Liver (tissue), 9 donors: ENCODE data around the gene ARFGAP1. TPM values are rescaled to one million over a fixed set of nuclear protein-coding genes. Genes with fewer than 3 reads are reported as not detected.
"Not testable (repeated sequence)": the region's sequence is repeated elsewhere in the genome, so short reads cannot be mapped to it uniquely, and the experiment has no call there.

ENCODE experiments used
- DNase-seq: peaks from one replicate; pipeline ENCODE4 v3.0.0-alpha.2; 2017; ENCODE audit warnings: low spot score
- H3K27ac ChIP-seq, 2 donors: one replicate each; pipeline ENCODE4 v1.7.0; 2013; ENCODE audit warnings: inconsistent platforms in 2 of 2, low read length in 2 of 2, control low read depth in 1 of 2, low read depth in 1 of 2, mild to moderate bottlenecking in 1 of 2
- H3K27me3 ChIP-seq, 4 donors: one replicate each; pipeline versions ENCODE4 v1.6.1 to v1.7.0; 2013; ENCODE audit warnings: low read length in 3 of 4, inconsistent platforms in 1 of 4, mild to moderate bottlenecking in 1 of 4, moderate library complexity in 1 of 4; ENCODE audit not compliant: control insufficient read depth in 4 of 4, insufficient read depth in 4 of 4
- H3K36me3 ChIP-seq, 4 donors: one replicate each; pipeline versions ENCODE4 v1.6.1 to v1.7.0; 2013; ENCODE audit warnings: low read length in 3 of 4, mild to moderate bottlenecking in 3 of 4, low read depth in 1 of 4, moderate library complexity in 1 of 4; ENCODE audit not compliant: control insufficient read depth in 4 of 4, insufficient read depth in 3 of 4
- H3K4me1 ChIP-seq, 4 donors: one replicate each; pipeline versions ENCODE4 v1.6.1 to v1.7.0; 2013; ENCODE audit warnings: low read length in 3 of 4, mild to moderate bottlenecking in 3 of 4, moderate library complexity in 1 of 4; ENCODE audit not compliant: control insufficient read depth in 4 of 4, insufficient read depth in 4 of 4
- H3K4me3 ChIP-seq, 3 donors: one replicate each; pipeline versions ENCODE4 v1.6.1 to v1.7.0; 2013; ENCODE audit warnings: low read length in 3 of 3, control low read depth in 1 of 3, low read depth in 1 of 3, mild to moderate bottlenecking in 1 of 3
- H3K9ac ChIP-seq, 2 donors: one replicate each; pipeline ENCODE4 v1.7.0; 2013; ENCODE audit warnings: low read length in 2 of 2, mild to moderate bottlenecking in 2 of 2, moderate library complexity in 2 of 2, control low read depth in 1 of 2, low read depth in 1 of 2
- H3K9me3 ChIP-seq, 4 donors: one replicate each; pipeline versions ENCODE4 v1.6.1 to v1.7.0; 2013; ENCODE audit warnings: low read length in 3 of 4; ENCODE audit not compliant: control insufficient read depth in 4 of 4
- HNF4G ChIP-seq: IDR thresholded peaks from 2 replicates; pipeline ENCODE4 v1.6.1; 2016; ENCODE audit warnings: antibody characterized with exemption
- NR2F2 ChIP-seq: IDR thresholded peaks from 2 replicates; pipeline ENCODE4 v1.6.1; 2016; ENCODE audit warnings: antibody characterized with exemption
- RAD21 ChIP-seq, 2 donors: IDR thresholded peaks; 2 replicates each; pipeline ENCODE4 v1.6.1; 2016; ENCODE audit warnings: antibody characterized with exemption in 2 of 2, mild to moderate bottlenecking in 2 of 2
- YY1 ChIP-seq: IDR thresholded peaks from 2 replicates; pipeline ENCODE4 v1.6.1; 2016; ENCODE audit warnings: antibody characterized with exemption, mild to moderate bottlenecking
- WGBS: extraction: QIAGEN DNeasy Blood & Tissue Kit; methylation state at CpG from one replicate; pipeline ENCODE4 v1.1.7; 2013; 5-methylcytosine and 5-hydroxymethylcytosine counted together
- polyA plus RNA-seq, 2 donors: library from polyadenylated mRNA; stranded (reverse) in 1 of 2; unstranded in 1 of 2; fragments of 200-250 nt in 1 of 2; fragments of >200 nt in 1 of 2; fragmentation: Nextera tagmentation in 1 of 2; extraction: Ambion mirVana in 1 of 2; gene quantifications; one replicate each; pipeline versions ENCODE4 v1.2.1 to v1.2.3, GENCODE V29; 2013 to 2015
- total RNA-seq, 2 donors: library from RNA; depleted of rRNA; stranded (reverse); fragments of >200 nt; gene quantifications; one replicate each; pipeline ENCODE4 v1.2.3, GENCODE V29; 2014
- TF ChIP-seq, protein P1 (sequence below): IDR thresholded peaks from 2 replicates; pipeline ENCODE4 v1.6.1; 2016; ENCODE audit warnings: antibody characterized with exemption
- TF ChIP-seq, protein P2 (sequence below): fragments of 150-350 bp; IDR thresholded peaks from 2 replicates; pipeline ENCODE4 v1.5.1; 2017; ENCODE audit warnings: improper control_type of control experiment, low read depth, low read length; ENCODE audit not compliant: missing input control
- donor health status: healthy.
- donor health status: healthy.
- donor health status: healthy.
- donor health status: healthy.
- donor health status: healthy.

The ARFGAP1 gene
- total and polyA plus RNA-seq, 4 donors, result 11.2 to 29.7 (median 21.8) TPM

DNA sequence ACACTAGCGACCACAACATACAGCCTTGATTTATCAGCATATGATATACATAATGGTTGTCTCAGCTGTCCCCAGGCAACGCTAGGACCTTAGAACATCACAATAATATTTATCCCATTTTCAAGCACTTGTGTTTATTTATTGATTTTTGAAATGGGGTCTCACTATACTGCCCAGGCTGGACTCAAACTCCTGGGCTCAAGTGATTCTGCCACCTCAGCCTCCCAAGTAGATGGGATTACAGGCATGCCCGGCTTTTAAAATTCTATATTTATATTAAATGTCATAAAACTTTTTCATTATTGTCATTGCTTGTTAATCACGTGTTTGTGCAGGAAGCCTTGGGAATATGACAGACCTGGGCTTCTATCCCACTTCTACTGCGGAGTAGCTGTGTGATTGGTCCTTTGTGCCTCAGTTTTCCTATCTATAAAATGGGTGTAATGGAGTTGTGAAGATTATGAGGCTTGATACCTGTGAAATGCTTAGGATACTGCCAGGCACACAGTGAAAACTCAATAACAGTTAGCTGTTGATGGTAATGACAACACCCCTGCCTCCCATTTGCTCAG lies 30.6 kb downstream of the ARFGAP1 start:
- Histone ChIP-seq H3K4me3 (no peak overlapping the region), H3K36me3 (no peaks in the 10 kb centered on the region), H3K4me1 (no peaks in the 10 kb centered on the region), H3K27me3 (peaks cover 0 to 8% (median 1%) of the 10 kb centered on the region in 4 donors), H3K27ac (no peak overlapping the region), H3K9ac (no peak overlapping the region), H3K9me3 (no peaks in the 10 kb centered on the region)
- no peak for DNase-seq
- TF ChIP-seq HNF4G, result no peak
- no peak for TF ChIP-seq YY1
- TF ChIP-seq RAD21 (IDR thresholded peaks at IDR 0.05), result no peak
- 67% methylated on average over 5 of the region's 5 CpGs for WGBS

DNA sequence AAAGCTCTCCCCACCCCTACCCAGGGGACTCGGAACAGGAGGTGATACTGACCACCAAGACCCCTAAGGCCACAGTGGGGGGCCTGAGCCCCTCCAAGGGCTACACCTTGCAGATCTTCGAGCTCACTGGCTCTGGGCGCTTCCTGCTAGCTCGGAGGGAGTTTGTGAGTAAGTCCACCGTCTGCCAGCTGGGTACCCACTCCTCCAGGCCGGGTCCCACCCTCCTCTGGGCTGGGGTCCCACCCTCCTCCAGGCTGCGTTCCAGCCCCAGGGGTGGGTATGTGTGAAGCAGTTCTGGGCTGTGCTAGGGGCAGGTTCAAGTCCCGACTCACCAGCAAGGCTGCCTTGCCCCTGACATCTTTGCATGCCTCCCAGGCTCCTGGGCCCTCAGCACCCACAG lies 32.8 kb downstream of the ARFGAP1 start:
- peaks cover 0 to 8% (median 1%) of the 10 kb centered on the region in 4 donors for H3K27me3 ChIP-seq
- TF ChIP-seq, protein P1, sequence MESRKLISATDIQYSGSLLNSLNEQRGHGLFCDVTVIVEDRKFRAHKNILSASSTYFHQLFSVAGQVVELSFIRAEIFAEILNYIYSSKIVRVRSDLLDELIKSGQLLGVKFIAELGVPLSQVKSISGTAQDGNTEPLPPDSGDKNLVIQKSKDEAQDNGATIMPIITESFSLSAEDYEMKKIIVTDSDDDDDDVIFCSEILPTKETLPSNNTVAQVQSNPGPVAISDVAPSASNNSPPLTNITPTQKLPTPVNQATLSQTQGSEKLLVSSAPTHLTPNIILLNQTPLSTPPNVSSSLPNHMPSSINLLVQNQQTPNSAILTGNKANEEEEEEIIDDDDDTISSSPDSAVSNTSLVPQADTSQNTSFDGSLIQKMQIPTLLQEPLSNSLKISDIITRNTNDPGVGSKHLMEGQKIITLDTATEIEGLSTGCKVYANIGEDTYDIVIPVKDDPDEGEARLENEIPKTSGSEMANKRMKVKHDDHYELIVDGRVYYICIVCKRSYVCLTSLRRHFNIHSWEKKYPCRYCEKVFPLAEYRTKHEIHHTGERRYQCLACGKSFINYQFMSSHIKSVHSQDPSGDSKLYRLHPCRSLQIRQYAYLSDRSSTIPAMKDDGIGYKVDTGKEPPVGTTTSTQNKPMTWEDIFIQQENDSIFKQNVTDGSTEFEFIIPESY, result no peak
- TF ChIP-seq, protein P2, sequence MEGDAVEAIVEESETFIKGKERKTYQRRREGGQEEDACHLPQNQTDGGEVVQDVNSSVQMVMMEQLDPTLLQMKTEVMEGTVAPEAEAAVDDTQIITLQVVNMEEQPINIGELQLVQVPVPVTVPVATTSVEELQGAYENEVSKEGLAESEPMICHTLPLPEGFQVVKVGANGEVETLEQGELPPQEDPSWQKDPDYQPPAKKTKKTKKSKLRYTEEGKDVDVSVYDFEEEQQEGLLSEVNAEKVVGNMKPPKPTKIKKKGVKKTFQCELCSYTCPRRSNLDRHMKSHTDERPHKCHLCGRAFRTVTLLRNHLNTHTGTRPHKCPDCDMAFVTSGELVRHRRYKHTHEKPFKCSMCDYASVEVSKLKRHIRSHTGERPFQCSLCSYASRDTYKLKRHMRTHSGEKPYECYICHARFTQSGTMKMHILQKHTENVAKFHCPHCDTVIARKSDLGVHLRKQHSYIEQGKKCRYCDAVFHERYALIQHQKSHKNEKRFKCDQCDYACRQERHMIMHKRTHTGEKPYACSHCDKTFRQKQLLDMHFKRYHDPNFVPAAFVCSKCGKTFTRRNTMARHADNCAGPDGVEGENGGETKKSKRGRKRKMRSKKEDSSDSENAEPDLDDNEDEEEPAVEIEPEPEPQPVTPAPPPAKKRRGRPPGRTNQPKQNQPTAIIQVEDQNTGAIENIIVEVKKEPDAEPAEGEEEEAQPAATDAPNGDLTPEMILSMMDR, result no peak
- no peak for TF ChIP-seq NR2F2

DNA sequence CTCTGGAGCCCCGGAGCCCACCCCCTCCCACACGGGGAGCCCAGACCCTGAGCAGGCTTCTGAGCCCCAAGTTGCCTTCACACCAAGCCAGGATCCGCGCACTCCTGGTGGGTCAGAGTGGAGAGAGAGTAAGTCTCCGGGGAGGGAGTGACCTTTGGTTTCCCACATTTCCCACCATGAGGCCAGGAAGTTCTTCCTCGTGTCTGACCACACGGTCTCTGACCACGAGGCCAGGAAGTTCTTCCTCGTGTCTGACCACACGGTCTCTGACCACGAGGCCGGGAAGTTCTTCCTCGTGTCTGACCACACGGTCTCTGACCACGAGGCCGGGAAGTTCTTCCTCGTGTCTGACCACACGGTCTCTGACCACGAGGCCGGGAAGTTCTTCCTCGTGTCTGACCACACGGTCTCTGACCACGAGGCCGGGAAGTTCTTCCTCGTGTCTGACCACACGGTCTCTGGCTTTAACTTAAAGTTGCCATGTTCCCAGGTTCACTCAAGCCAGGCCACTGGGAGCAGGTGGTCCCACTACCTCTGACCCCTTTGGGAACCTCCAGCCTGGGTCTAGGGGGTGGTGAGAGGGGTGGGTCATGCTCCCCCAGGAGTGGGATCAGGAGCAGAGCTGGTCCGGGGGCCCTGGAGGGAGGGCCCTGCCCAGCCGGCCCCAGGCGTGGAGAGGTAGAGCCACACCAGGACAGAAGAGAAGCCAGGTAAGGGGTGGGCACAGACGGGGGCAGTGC lies 33.5 kb downstream of the ARFGAP1 start:
- not testable (repeated sequence) for H3K27ac ChIP-seq, H3K4me3 ChIP-seq, H3K27me3 ChIP-seq, H3K9ac ChIP-seq, H3K9me3 ChIP-seq, H3K36me3 ChIP-seq, H3K4me1 ChIP-seq, DNase-seq
- 67% methylated on average over 24 of the region's 30 CpGs for WGBS

More for the DNA sequence above, 32.8 kb downstream of the ARFGAP1 start:
- DNase-seq, result no peak
- H3K27ac ChIP-seq, result no peak overlapping the region
- H3K4me1 ChIP-seq, result no peaks in the 10 kb centered on the region
- H3K9me3 ChIP-seq, result no peaks in the 10 kb centered on the region
- WGBS, result 50% methylated on average over 8 of the region's 8 CpGs
- H3K36me3 ChIP-seq, result no peaks in the 10 kb centered on the region
- H3K4me3 ChIP-seq, result no peak overlapping the region
- no peak overlapping the region for H3K9ac ChIP-seq
